Stomach (tissue), 19 donors: ENCODE measurements around the gene JMJD4. TPM values are rescaled to one million over a fixed set of nuclear protein-coding genes. Genes with fewer than 3 reads are reported as not detected.

Experiments
- DNase-seq, 2 donors: peaks; one replicate each; pipeline versions ENCODE4 v3.0.0 to v3.0.0-alpha.2; 2013 to 2019
- H3K27ac ChIP-seq, 5 donors: fragments of 200-600 bp in 4 of 5; sonication (generic) in 4 of 5; one replicate each; pipeline ENCODE4 v1.5.1; 2013 to 2019; ENCODE audit warnings: mild to moderate bottlenecking in 1 of 5, moderate library complexity in 1 of 5
- H3K27me3 ChIP-seq, 3 donors: fragments of 200-600 bp; sonication (generic); one replicate each; pipeline ENCODE4 v1.5.1; 2017 to 2019; ENCODE audit warnings: mixed run types in 1 of 3
- H3K36me3 ChIP-seq, 4 donors: fragments of 200-600 bp; sonication (generic); 1 replicate in 3 of 4; 2 replicates in 1 of 4; pipeline ENCODE4 v1.5.1; 2016 to 2019
- H3K4me1 ChIP-seq, 4 donors: fragments of 200-600 bp; sonication (generic); one replicate each; pipeline ENCODE4 v1.5.1; 2016 to 2019
- H3K4me3 ChIP-seq, 4 donors: fragments of 200-600 bp; sonication (generic) in 3 of 4; one replicate each; pipeline ENCODE4 v1.5.1; 2016 to 2019; ENCODE audit warnings: mild to moderate bottlenecking in 1 of 4
- H3K9me3 ChIP-seq, 4 donors: fragments of 200-600 bp; sonication (generic); one replicate each; pipeline ENCODE4 v1.5.1; 2016 to 2019
- CTCF ChIP-seq, 7 experiments: fragments of 450-650 bp in 4 of 7; fragments of 200-600 bp in 3 of 7; sonication (generic) in 3 of 7; IDR thresholded peaks; one replicate each; pipeline ENCODE4 v1.5.1; 2016 to 2019; ENCODE audit warnings: antibody characterized with exemption in 7 of 7, control low read depth in 2 of 7, mild to moderate bottlenecking in 1 of 7
- EP300 ChIP-seq: sonication (generic); formaldehyde crosslinking; IDR thresholded peaks from one replicate; pipeline ENCODE4 v1.6.1; 2017; ENCODE audit warnings: antibody characterized with exemption
- POLR2A ChIP-seq, 4 donors: fragments of 450-650 bp; IDR thresholded peaks; one replicate each; pipeline ENCODE4 v1.6.1; 2016; ENCODE audit warnings: antibody characterized with exemption in 4 of 4, control low read depth in 2 of 4, mild to moderate bottlenecking in 1 of 4, moderate library complexity in 1 of 4
- POLR2AphosphoS5 ChIP-seq, 3 donors: sonication (generic); formaldehyde crosslinking; IDR thresholded peaks; one replicate each; pipeline ENCODE4 v1.6.1; 2016; ENCODE audit warnings: antibody characterized with exemption in 3 of 3
- WGBS, 5 donors: extraction: QIAGEN DNeasy Blood & Tissue Kit in 3 of 5; methylation state at CpG; one replicate each; pipeline versions ENCODE4 v1.1.5 to v1.1.7; 2013 to 2018; 5-methylcytosine and 5-hydroxymethylcytosine counted together
- intact Hi-C: fragments of 100-400 bp; cut with DNase I; formaldehyde crosslinking; loops from one replicate; pipeline ENCODE4 v1.15.1; 2023; ENCODE audit warnings: low total_unique reads
- long read RNA-seq, 10 donors: transcript quantifications; one replicate each; lab custom pipeline, GENCODE V29; 2026
- polyA plus RNA-seq, 3 donors: library from polyadenylated mRNA; stranded (reverse); fragments of 200-250 nt; gene quantifications; one replicate each; pipeline ENCODE4 v1.2.3, GENCODE V29; 2013
- total RNA-seq, 5 donors: library from RNA; depleted of rRNA; stranded (reverse); fragments of >200 nt; gene quantifications; one replicate each; pipeline versions ENCODE4 v1.1.0 to v1.2.3, GENCODE V29; 2014 to 2016
- donor health status: healthy with polysubstance abuse.
- donor health status: Bipolar disorder and iron deficiency.
- donor health status: healthy.

The JMJD4 gene, protein sequence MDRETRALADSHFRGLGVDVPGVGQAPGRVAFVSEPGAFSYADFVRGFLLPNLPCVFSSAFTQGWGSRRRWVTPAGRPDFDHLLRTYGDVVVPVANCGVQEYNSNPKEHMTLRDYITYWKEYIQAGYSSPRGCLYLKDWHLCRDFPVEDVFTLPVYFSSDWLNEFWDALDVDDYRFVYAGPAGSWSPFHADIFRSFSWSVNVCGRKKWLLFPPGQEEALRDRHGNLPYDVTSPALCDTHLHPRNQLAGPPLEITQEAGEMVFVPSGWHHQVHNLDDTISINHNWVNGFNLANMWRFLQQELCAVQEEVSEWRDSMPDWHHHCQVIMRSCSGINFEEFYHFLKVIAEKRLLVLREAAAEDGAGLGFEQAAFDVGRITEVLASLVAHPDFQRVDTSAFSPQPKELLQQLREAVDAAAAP
- total RNA-seq, result 10 to 100 TPM in 3 of 5 donors, 1 to 10 TPM in 2; 2.3 to 26.8 (median 17.5) TPM
- polyA plus RNA-seq, result 10 to 100 TPM in 2 of 3 donors, 1 to 10 TPM in 1; 8.2 to 11.9 (median 10.7) TPM
- long read RNA-seq, donor 1, result 0 reads
- long read RNA-seq, donor 2, partial matches to known transcripts, result 8 of 11 reads
- long read RNA-seq, donor 2, other reads (novel, unspliced or antisense), result 0 of 11 reads
- long read RNA-seq, donor 3, partial matches to known transcripts, result 0 of 2 reads
- long read RNA-seq, donor 3, other reads (novel, unspliced or antisense), result 0 of 2 reads
- long read RNA-seq, donor 4, result 0 reads
- long read RNA-seq, donor 5, result 0 reads
- long read RNA-seq, donor 6, result 0 reads
- long read RNA-seq, donor 7, transcript JMJD4-201 (6 exons, 2,595 nt), result major isoform, 5 of 8 reads
- long read RNA-seq, donor 7, partial matches to known transcripts, result 0 of 8 reads
- long read RNA-seq, donor 7, other reads (novel, unspliced or antisense), result 0 of 8 reads
- long read RNA-seq, donor 8, partial matches to known transcripts, result 0 of 2 reads
- long read RNA-seq, donor 8, other reads (novel, unspliced or antisense), result 0 of 2 reads
- long read RNA-seq, donor 9, partial matches to known transcripts, result 13 of 14 reads
- long read RNA-seq, donor 9, other reads (novel, unspliced or antisense), result 0 of 14 reads
- long read RNA-seq, donor 10, partial matches to known transcripts, result 0 of 4 reads
- long read RNA-seq, donor 10, other reads (novel, unspliced or antisense), result 0 of 4 reads

DNA sequence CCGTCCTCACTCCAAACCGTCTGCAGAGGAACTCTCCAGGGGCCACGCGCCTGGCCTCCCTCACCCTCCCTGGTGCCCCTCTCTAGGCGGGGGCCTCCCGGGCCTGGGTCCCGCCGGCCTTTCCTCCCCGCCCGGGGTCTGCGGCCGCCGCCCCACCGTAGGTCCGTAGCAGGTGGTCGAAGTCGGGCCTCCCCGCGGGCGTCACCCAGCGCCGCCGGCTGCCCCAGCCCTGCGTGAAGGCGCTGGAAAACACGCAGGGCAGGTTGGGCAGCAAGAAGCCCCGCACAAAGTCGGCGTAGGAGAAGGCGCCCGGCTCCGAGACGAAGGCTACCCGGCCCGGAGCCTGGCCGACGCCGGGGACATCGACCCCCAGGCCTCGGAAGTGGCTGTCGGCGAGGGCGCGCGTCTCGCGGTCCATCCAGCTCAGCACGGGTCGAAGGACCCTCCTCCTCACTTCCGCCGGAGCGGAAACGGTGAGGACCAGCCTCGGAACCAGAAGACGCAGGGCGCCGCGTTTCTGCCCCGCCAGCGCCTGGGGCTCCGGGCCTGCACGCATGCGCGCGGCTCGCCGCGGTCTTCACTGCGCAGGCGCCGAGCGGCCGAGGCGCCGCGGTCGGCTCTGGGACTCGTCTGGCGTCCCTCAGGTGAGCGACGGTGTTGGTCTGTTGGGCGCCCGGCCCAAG is at the start of gene JMJD4, which contains the start of gene SNAP47:
JMJD4 (minus strand) TSS at position 447 of the 683 bp plus-strand sequence; CDS start at position 418, 29 bp downstream.
SNAP47 (plus strand) TSS at position 580 of the 683 bp plus-strand sequence. CDS start 12,302 bp downstream, outside the sequence.
- TF ChIP-seq CTCF (IDR thresholded peaks at IDR 0.05) (no peak), POLR2AphosphoS5 (IDR thresholded peaks at IDR 0.05) (peak; percentile 80 to 97 (median 88)), EP300 (no peak), POLR2A (IDR thresholded peaks at IDR 0.05) (peak in 1 of 4 donors; percentile 33)
- intact Hi-C loops, result loop anchor here (10.0 kb wide), 1 partner anchor 190 kb away; no protein-coding TSS in a partner anchor
- Histone ChIP-seq H3K9me3 (no peaks in the 10 kb centered on the region), H3K4me3 (peak within 1 kb of the TSS; percentile 76 to 100 (median 90)), H3K27me3 (no peaks in the 10 kb centered on the region), H3K36me3 (peaks cover 16 to 45% (median 35%) of the 10 kb centered on the region in 4 donors), H3K4me1 (peaks cover 24 to 63% (median 46%) of the 10 kb centered on the region in 4 donors), H3K27ac (peak within 1 kb of the TSS; percentile 85 to 94 (median 88))
- WGBS, 5 donors, result 0% methylated on average over 7 to 83 of the region's 83 CpGs
- peak; percentile 94 to 97 for DNase-seq

DNA sequence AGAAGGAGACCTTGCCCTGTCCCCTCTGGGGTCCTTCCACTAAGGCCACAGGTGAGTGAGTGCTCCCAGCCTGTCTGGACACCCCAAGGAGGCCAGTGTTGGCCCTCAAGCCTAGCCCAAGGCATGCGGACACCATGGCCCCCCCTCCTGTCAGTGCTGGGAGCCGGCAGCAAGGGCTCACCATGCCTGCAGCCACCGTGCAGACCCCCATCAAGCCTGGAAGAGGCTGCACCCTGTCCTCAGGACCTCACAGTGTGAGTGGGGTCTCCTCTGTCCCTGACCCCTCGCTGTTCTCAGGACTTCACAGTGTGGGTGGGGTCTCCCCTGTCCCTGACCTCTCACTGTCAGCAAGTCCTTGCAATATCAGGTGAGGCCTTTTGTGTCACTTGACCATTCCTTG is 47.1 kb upstream of the JMJD4 start:
- no peaks in the 10 kb centered on the region for H3K9me3 ChIP-seq
- 84 to 96% (median 91%) methylated on average over 4 of the region's 4 CpGs for WGBS, 5 donors
- intact Hi-C loops, result loop anchor here (10.0 kb wide), 1 partner anchor 293 kb away; no protein-coding TSS in a partner anchor

DNA sequence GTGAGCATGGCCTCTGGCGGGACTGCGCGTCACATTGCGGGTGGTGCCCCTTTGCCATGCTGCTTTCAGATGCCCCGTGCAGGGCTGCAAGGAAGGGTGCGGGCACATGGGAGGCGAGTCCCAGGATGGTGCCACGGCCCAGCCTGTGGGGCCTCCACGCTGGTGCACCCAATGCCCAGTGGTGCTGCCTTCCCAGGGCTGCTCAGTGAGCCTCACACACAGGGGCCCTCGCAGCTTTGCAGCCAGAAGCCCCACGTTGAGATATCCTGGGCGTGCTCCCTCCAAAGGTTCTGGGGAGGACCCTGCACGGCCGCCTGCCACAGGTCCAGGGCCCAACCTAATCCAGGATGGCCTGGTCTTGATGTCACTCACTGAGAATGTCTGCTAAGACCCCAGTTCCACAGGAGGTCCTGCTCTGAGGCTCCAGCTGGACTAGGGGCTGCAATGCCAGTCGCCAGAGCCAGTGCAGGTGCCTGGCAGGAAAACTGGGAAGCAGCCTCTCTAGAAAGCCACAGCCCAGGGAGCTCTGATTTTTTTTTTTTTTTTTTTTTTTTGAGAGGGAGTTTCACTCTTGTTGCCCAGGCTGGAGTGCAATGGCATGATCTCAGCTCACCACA is 46.3 kb upstream of the JMJD4 start:
- intact Hi-C loops, result loop anchor here (10.0 kb wide), 1 partner anchor 293 kb away; no protein-coding TSS in a partner anchor
- WGBS, 5 donors, result 87 to 98% (median 94%) methylated on average over 12 to 15 of the region's 15 CpGs
- TF ChIP-seq CTCF (IDR thresholded peaks at IDR 0.05) (no peak), EP300 (no peak), POLR2A (IDR thresholded peaks at IDR 0.05) (no peak), POLR2AphosphoS5 (IDR thresholded peaks at IDR 0.05) (no peak)
- DNase-seq, result peak in 1 of 2 donors; percentile 20
- H3K4me3 ChIP-seq, result no peak overlapping the region
- peaks cover 0 to 10% (median 0%) of the 10 kb centered on the region in 3 donors for H3K27me3 ChIP-seq
- H3K4me1 ChIP-seq, result peaks cover 5 to 11% (median 6%) of the 10 kb centered on the region in 4 donors
- H3K9me3 ChIP-seq, result no peaks in the 10 kb centered on the region
- H3K36me3 ChIP-seq, result peaks cover 0 to 45% (median 31%) of the 10 kb centered on the region in 4 donors
- no peak overlapping the region for H3K27ac ChIP-seq

More for the DNA sequence above, 47.1 kb upstream of the JMJD4 start:
- no peak overlapping the region for H3K27ac ChIP-seq
- no peak overlapping the region for H3K4me3 ChIP-seq
- peak in 1 of 2 donors; percentile 11 for DNase-seq
- peaks cover 13 to 14% (median 14%) of the 10 kb centered on the region in 4 donors for H3K4me1 ChIP-seq
- peaks cover 0 to 15% (median 0%) of the 10 kb centered on the region in 3 donors for H3K27me3 ChIP-seq
- TF ChIP-seq EP300 (no peak), POLR2AphosphoS5 (IDR thresholded peaks at IDR 0.05) (no peak), POLR2A (IDR thresholded peaks at IDR 0.05) (no peak), CTCF (IDR thresholded peaks at IDR 0.05) (no peak)
- peaks cover 0 to 39% (median 27%) of the 10 kb centered on the region in 4 donors for H3K36me3 ChIP-seq
